D341Med (cell line): ENCODE measurements around the gene PPP1R13B.
A peak's percentile ranks its signal among the peaks of the same experiment; 100 is the strongest.

Experiments
- DNase-seq: peaks from one replicate; pipeline ENCODE4 v3.0.0; 2012; ENCODE audit warnings: low spot score

The PPP1R13B gene

DNA sequence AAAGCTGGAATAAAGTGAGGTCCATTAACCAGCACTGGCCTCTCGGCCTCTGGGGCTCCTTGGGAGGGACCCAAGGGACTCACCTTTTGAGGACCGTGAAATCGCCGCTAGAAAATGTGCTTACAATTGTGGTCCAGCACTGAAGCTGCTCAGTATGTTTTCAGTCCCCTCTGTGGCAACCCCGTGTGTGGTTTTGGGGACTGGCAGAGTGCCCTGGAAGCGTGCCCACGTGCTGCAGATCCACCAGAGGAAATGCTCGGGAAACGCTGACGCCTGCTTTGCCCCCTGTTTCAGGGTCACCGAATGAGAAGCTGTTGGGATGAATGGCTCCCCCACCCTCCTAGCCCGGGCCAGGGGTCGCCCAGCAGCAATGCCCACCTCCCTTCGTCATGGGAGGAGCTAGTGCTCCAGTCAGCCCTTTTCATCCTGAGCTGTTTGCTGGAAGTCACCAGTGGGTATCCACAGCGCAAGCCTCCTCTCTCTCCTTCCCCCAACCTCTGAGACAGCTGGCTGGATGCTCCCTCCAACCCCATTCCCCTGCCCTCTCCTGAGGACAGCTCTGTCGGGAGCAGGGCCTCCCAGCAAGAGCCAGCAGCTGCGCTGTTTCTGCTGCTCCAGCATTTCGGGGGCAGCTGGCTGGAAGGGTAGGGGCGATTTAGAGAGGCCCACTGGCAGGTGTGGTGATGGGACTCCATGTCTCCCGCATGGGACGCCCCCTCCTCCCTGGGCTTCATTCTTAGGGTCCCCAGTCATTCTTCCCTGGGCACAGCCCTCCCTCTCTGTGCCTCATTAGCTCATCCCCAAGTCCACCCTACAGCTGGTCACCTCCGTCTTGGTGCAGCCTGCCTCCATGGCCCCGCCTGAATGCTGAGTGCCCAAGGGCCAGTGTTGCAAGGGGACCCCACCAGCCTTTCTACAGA lies 33.2 kb upstream of the PPP1R13B start:
- DNase-seq = no peak

DNA sequence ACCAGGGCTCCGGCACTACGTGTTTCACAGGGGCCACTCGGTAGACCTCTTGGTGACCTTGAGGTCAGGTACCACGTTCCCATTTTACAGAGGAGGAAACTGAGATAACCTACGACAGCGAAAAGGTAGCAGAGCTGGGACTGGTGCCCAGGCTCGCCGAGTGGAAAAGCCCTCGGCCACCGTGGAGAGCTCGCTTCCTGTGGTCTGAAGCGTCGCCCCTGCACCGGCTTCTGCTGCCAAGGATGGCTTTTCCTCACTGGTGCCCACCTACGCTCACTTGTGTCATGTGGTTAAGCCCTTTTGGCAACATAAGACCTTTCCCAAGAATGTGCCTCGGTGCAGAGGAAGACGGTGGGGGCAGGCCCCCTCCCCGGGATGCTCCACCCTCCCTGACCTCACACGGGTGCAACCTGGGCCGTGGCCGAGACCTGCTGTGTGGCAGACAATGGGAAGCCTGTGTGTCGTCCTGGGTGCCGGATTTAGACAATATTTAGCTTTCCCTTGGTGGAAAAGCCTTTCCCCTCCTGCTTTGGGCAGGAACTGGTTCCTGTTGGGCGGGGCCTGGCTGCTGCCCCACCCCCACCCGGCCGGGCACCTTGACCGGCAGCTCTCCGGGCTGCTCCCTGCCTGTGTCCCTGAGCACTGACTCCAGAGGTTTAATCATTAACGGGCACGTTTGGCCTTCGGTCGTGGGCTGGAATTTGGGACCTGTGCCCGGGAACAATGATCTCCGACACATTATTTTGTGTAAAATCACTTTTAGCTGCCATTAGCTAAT lies 32.4 kb upstream of the PPP1R13B start:
- no peak for DNase-seq

DNA sequence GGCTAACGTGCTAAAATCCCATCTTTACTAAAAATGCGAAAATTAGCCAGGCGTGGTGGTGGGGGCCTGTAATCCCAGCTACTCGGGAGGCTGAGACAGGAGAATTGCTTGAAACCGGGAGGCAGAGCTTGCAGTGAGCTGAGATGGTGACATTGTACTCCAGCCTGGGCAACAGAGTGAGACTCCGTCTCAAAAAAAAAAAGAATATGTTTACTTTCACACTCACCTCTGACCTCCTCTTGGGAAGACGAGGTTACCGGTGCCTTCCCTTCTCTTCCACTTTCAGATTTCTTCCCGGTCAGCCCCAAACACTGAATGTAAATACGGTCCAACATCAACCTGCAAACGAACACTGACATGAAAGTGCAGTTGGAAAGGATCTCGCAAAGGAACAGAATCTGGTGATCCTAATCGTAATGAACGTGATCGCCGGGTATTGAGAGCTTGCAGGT lies 31.8 kb upstream of the PPP1R13B start:
- DNase-seq = no peak

DNA sequence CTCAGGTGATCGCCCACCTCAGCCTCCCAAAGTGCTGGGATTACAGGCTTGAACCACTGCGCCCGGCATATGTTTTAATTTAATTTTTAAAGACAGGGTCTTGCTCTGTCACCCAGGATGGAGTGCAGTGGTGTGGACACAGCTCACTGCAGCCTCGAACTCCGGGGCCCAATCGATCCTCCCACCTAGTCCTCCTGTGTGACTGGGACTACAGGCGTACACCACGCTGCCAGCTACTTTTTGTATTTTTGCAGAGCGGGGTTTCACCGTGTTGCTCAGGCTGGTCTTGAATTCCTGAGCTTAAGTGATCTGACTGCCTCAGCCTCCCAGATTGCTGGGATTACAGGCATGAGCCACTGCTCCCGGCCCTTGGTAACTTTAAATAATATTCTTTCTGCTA lies 30.8 kb upstream of the PPP1R13B start:
- DNase-seq = no peak

DNA sequence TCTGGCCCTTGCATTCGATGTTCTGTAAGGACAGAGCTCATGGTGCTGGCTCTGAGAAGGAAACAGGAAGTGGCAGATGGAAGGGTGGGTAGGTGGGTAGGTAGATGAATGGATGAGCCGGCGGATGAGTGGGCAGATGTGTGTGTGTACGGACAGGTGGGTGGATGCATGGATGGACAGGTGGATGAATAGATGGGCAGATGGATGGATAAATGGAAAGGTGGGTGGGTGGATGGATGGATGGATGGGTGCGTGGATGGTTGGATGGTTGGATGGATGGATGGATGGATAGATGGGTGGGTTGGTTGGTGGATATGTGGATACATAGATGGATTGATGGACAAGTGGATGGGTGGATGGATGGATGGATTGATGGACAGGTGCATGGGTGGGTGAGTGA lies 27.6 kb upstream of the PPP1R13B start:
- no peak for DNase-seq

DNA sequence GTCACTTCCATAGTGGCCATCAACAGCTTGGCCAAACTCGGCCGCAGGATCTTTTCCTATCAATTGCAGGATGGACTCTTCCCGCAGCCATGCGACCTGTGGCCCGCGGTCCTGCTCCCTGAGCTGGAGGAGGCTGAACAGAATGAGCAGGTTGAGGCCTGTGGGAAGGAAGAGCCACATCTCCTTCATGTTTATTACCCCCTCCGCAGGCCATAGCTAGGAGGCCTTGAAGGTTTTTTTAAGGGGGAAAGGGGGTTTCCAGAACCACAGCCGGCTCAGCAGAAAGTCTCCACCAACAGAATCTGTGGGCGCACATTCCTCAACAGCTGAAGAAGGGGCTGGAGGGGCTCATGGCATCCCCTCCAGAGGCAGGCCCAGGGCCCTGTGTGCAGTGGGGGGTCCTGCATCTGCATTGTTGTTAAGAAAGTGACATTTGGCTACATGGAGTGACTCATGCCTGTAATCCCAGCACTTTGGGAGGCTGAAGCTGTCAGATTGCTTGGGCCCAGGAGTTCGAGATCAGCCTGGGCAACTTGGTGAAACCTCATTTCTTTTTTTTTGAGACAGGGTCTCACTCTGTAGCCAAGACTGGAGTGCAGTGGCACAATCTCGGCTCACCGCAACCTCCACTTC lies 25.2 kb upstream of the PPP1R13B start:
- no peak for DNase-seq

DNA sequence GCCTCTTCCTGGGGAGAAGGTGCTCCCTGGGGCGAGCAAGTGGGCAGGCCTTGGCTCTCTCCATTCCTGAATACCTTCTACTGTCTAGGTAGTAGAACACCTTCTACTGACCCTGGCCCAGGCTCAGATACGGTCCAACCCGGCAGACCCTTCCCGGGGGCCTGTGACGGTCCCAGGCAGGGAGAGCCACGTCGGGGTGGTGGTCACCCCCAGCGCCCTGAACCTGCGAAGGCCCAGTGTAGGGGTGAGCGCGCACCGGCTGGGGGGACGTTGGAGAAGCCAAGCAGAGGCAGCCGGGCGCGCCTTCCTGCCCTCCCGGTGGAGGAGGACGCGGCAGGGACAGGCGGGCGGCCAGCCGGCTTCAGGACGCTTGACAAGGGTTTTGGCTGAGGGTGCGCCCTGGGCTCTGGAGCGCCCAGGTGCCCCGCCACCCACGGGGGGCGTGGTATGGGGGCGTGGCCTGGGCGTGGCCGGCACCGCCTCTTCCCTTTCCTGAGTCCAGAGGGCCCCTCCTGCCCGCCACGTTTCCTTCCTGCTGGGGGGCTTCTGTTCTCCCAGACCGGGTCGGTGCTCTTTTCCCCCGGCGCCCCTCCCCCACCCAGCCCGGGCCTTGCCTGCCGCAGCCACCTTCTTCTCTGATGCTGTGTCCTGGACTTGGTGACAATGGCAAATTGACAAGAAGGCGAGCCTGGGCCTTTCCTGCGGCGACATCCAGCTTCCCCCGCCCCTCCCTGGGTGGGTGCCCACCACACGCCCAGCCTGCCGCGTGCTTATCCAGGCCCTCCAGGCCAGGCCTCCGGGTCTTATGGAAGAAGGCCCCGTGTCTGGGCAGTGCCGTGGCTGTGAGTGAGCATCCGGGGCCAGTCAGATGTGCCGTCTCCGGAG lies 24.5 kb upstream of the PPP1R13B start:
- no peak for DNase-seq

DNA sequence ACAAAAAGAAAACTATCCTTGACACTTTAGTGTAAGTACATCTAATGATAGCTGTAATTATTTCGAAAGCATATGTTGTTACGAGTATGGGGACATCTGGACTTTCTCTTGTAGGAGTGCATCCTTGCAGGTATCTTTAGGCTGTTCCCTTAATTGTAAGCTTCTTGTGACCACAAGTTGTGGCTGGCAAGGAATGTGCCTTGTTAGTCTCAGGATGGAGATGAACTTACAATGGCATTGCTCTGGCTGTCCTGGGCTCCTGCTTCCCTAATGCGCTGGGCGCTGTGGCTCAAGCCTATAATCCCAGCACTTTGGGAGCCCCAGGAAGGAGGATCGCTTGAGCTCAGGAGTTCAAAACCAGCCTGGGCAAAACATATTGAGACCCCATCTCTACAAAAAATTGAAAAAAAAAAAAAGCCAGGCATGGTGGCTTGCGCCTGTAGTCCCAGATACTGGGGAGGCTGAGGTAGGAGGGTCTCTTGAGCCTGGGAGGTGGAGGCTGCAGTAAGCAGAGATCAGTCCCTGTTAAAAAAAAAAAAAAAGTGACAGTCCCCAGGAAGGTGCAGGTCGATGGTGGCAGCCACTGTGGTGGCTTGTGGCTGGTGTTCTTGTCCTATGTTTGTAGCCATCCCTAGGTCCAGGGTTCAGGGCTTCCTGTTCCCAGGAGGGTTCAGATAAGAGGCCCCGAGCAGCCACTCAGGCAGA lies 23.7 kb upstream of the PPP1R13B start:
- no peak for DNase-seq

DNA sequence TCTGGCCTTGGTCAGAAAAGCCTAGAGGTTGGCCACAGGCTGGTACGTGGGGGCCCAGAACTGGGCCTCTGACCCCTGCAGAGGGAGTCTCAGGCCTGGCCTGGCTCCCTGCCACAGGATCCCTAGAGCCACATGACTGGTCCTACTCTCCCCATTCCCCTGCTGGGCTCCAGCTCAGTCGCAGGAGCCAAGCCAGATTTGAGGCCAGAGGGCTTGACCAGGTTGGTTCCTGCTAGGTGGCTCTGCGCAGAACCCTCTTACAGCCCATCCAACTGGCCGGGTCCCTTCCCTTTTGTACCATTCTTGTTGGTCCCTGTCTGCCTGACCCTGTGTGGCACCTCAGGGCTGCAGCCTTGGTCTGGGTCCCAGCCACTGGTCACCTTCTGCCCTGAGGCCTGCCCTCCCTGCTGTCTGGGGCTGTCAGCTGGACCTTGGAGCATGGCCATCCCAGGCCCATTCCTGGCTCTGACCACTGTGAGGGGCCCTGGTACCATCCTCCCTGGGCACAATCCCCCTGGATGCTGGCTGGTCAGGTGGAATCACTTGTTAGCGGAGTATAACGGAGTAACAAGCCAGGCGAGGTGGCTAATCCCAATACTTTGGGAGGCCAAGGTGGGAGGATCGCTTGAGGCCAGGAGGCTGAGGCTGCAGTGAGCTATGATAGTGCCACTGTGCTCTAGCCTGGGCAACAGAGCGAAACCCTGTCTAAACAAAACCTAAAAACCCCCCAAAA lies 22.9 kb upstream of the PPP1R13B start:
- DNase-seq = no peak

DNA sequence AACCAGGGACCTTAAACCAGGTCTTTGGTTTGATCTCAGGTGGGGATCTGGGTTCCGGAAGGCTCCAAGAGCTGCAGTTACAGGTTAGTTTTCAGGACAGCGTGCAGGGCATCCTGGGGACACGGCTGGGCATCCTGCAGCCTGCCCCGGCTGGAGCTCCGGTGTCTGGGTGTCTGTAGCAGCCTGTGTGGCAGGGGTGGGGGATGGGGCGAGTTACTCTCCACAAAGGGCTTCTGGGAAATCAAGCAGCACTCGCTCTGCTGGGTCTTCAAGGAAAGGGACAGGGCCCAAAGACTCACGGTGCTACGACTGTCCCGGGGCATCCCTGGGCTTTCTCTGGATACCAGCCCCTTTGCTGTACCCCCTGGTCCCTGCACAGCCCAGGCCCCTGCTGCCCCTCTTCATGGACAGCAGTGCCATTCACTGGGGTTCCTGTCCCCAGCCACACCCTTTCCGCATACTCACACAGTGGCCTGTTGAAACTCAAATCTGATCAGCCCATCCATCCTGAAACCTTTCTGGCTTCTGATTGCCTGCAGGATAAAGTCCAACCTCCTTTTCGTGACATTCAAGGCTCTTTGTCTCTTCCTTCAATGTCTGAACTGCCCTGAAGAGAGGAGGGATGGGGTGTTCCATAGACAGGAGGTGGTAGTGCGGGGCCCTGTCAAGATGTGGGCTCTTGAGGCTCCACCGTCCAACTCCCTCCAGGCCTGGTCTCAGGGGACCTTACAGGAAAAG lies 22.2 kb upstream of the PPP1R13B start:
- no peak for DNase-seq

DNA sequence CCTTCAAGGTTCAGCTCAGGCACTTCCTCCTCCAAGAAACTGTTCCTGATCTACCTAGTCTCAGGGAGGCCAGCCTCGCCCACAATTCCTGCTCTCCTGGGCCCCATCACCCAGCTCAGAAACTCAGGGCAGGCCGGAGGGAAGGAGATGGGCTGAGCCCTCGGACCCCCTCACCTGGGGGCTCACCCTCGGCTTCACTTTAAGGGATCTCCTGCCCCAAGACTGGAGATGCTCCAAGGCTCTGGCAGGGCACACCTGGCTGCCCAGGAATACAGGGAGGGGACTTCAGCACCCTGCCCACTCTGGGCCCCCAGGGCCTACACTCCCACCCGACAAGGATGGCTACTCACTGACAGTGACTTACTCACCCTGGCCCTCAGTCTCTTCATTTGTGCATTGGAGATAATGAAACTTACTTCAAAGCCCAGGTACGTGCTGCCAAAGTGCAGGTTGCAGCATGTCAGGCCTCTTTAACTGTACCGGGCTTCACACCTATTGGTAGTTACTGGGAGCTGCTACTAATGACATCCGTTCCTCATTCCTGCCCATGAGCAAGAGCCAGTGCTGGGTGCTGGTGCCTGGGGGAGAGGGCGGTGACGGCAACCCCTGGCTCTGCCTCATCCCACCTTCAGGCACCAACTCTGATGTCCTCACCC lies 21.0 kb upstream of the PPP1R13B start:
- DNase-seq = no peak

DNA sequence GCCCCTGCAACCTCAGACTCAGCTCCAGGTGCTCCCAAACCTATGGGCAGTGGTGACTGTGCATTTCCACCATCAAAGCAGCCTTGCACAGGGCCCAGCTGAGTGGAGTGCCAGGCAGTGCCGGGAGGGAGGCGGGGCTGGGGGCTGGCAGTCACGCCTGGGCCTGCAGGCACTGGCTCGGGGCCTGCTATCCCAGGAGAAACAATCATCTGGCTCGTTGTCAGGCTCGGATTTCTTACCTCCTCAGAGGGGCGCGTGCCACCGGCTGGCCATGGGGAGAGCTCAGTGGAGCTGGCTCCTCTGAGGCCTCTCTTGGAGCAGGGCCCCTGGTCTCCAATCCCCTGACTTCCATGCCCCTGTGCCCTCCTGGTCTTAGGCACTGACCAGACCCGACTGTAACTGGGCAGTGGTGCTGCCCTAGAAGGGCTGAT lies 20.2 kb upstream of the PPP1R13B start:
- peak; percentile 45 for DNase-seq

DNA sequence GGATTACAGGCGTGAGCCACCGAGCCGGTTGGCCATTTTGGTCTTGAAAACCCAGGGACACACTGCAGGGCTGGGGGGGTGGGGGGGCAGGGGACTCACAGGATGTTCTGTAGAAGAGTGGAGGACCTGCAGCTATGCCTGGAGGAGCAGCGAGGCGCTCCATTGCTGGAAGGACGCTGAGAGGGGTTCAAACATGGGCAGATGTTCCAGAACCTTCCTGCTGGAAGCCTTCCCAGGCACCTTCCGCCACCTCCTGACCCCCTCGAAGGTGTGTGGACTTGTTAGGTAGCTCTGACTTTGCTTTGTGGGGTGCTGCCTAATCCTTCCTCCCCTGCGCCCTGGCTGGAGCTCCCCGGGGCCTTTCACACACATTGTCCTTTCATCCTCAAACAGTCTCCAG lies 19.6 kb upstream of the PPP1R13B start:
- DNase-seq = peak; percentile 21

DNA sequence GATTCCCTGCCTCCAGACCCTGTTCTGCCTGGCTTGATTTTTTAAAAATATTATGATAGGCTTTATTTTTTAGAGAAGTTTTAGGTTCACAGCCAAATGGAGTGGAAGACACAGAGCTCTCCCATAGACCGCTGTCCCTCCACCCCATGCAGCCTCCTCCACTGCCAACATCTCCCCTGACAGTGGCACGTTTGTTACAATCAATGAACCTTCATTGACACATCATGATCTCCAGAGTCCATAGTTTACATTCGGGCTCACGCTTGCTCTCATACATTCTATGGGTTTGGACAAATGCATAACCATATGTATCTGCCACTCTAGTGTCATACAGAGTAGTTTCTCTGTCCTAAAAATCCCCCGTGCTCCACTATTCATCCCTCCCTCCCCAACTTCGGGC lies 15.9 kb upstream of the PPP1R13B start:
- DNase-seq = no peak

DNA sequence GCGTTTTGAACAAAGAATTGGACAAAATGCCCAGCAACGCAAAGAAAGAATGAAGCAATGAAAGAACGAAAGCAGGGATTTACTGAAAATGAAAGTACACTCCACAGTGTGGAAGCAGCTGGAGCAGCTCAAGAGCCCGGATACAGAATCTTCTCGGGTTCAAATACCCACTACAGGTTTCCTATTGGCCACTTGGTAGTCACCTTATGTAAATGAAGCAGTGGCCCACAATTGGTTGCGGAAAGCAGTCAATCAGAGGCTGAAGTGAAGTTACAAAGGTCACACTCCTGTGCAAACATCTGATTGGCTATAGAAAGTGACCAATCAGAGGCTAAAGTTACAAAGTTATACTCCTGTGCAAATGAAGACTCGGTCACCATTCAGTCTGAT lies 15.0 kb upstream of the PPP1R13B start:
- DNase-seq = no peak

DNA sequence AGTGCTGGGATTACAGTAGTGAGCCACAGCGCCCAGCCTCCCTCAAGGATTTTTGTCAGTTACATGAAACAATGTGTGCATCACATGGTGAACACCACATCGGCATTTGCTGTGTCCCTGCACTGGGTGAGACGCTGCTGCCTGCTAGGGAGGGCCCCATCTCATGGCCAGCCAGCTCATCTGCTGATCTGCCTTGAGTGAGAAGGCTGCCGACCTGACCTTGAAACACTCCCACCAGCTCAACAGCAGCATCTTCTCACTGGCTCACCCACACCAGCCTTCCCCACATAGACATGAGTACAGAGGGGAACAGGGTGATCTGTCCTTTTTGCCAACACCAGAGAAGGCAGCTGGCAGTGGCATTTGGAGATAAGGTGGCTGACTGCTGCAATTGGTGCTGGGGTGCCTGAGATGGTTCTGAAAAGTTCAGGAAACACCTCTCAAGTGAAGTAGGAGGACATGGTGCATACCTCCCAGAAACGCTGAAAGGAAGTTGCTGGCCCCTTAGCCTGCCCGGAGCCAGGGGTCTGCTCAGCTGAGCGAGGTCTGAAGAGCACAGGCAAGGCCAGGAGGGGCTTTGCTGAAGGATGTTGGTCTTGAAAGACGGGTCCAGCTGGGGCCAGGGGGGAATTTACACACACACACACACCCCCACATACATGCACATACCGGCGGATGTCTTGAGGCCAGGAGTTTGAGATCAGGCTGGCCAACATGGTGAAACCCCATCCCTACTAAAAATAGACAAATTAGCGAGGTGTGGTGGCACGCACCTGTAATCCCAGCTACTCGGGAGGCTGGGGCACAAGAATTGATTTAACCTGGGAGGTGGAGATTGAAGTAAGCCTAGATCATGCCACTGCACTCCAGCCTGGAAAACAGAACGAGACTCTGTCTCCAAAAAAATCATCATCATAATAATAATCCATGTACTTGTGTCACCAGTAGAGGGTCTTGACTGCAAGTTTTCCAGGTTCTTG lies 14.3 kb upstream of the PPP1R13B start:
- DNase-seq = peak; percentile 12

DNA sequence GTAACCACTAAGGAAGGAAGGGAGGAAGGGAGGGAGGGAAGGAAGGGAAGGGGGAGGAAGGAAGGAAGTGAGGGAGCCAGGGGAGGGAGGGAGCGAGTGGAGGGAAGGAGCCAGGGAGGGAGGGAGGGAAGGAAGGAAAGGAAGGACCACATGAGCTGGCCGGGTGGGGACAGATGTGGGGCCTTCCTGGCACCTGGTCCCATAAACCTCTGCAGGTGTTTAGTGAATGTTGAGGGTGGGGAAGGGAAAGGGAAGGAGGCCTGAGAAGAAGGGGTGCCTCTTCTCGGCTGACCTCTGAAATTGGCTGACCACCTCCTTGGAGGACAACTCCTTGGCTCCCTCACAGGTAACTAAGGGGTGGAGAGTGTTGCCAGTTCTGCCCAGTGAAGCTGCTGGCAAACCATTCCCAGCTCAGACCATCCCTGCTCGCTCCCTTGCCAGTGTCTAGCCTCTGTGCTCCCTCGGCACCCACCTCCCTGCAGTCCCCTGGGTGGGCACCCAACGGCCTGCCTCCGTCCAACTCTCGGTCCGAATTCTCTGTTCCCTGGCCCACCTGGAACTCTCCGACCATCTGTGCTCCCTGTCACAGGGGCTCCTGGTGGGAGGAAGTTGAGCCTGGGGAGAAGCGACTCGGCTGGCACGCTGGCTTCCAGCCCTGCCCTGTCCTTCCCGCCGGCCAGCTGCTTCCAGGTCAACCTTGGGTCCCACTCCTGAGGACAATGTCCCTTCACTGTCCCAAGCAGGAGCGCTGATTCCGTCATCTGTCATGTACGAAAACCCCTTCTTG lies 12.2 kb upstream of the PPP1R13B start:
- peak; percentile 22 for DNase-seq
